Measurements from ENCODE around the gene IER3IP1. TPM values are rescaled to one million over a fixed set of nuclear protein-coding genes. Genes with fewer than 3 reads are reported as not detected.
"Not testable (repeated sequence)": the region's sequence is repeated elsewhere in the genome, so short reads cannot be mapped to it uniquely, and the experiment has no call there.

Gene IER3IP1
- total RNA-seq, 1 experiment from 2014 or later: 14.1 TPM

- Mint-ChIP-seq H3K9me3 (ENCODE audit: unreplicated experiment) (no peaks in the 10 kb centered on the region), H3K4me1 (ENCODE audit: insufficient read depth, unreplicated experiment) (no peaks in the 10 kb centered on the region), H3K27ac (ENCODE audit: low read depth, unreplicated experiment) (no peak overlapping the region), H3K27me3 (ENCODE audit: insufficient read depth, unreplicated experiment) (peaks cover 61% of the 10 kb centered on the region), H3K4me3 (ENCODE audit: unreplicated experiment) (no peak overlapping the region), H3K36me3 (ENCODE audit: insufficient read depth, unreplicated experiment) (no peaks in the 10 kb centered on the region)
- ChIA-PET CTCF (interaction anchor here (0.9 to 6.8 kb wide), 3 partner anchors 12 to 39 kb away, joined by 3 to 60 read pairs (median 5); no protein-coding TSS in a partner anchor), POLR2A (interaction anchor here (1.1 kb wide), 1 partner anchor 13 kb away, joined by 3 read pairs; no protein-coding TSS in a partner anchor)
- no peak for TF ChIP-seq CTCF (IDR thresholded peaks at IDR 0.05; ENCODE audit: unreplicated experiment)
- BruUV-seq (replicated peaks): no TSS peak
- DNase-seq (ENCODE audit: unreplicated experiment): peak; percentile 62
- intact Hi-C loops (cut with micrococcal nuclease): no loop called here
Observed at GRCh38 chr18:47191961-47192360, 15.8 kb upstream of the IER3IP1 start.

DNA sequence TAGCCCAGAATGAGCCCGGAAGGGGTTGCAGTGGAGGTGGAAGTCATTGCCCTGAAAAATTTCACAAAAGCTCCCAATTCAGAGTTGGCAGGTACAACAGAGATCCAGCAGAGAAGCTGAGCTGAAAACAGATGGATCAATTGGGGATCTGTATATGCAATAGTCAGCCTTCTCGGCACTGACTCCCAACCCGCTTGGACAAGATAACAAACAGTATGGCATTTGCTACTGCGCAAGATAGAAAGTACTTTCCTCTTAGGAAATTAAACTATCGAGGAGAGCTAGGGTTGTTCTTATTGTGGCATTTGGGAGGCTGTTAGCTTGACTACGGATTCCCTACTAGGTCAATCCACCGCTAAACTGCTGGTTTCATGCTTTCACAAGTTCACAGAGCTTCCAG is 11.6 kb upstream of the IER3IP1 start:
- DNase-seq (ENCODE audit: unreplicated experiment): no peak
- H3K9me3 Mint-ChIP-seq (ENCODE audit: unreplicated experiment): no peaks in the 10 kb centered on the region
- ChIA-PET CTCF (interaction anchor here (0.9 to 1.8 kb wide), 4 partner anchors 17 to 88 kb away, joined by 3 to 5 read pairs (median 4); no protein-coding TSS in a partner anchor), POLR2A (interaction anchor here (0.7 kb wide), 1 partner anchor 37 kb away, joined by 3 read pairs; no protein-coding TSS in a partner anchor)
- H3K27ac Mint-ChIP-seq (ENCODE audit: low read depth, unreplicated experiment): no peak overlapping the region
- H3K4me3 Mint-ChIP-seq (ENCODE audit: unreplicated experiment): no peak overlapping the region
- no peaks in the 10 kb centered on the region for H3K36me3 Mint-ChIP-seq (ENCODE audit: insufficient read depth, unreplicated experiment)
- H3K27me3 Mint-ChIP-seq (ENCODE audit: insufficient read depth, unreplicated experiment): peaks cover 28% of the 10 kb centered on the region
- no peak for TF ChIP-seq CTCF (IDR thresholded peaks at IDR 0.05; ENCODE audit: unreplicated experiment)
- H3K4me1 Mint-ChIP-seq (ENCODE audit: insufficient read depth, unreplicated experiment): peaks cover 6% of the 10 kb centered on the region
- intact Hi-C loops (cut with micrococcal nuclease): no loop called here
- BruUV-seq (replicated peaks): no TSS peak

- intact Hi-C loops (cut with micrococcal nuclease): no loop called here
- H3K4me1 Mint-ChIP-seq (ENCODE audit: insufficient read depth, unreplicated experiment): peaks cover 6% of the 10 kb centered on the region
- no TSS peak for BruUV-seq (replicated peaks)
- H3K9me3 Mint-ChIP-seq (ENCODE audit: unreplicated experiment): no peaks in the 10 kb centered on the region
- peak; percentile 78 for DNase-seq (ENCODE audit: unreplicated experiment)
- ChIA-PET POLR2A (interaction anchor here (1.0 to 1.9 kb wide), 3 partner anchors 17 to 35 kb away, joined by 3 to 11 read pairs (median 3); no protein-coding TSS in a partner anchor), CTCF (interaction anchor here (0.7 to 1.5 kb wide), 5 partner anchors 11 to 31 kb away, joined by 3 to 7 read pairs (median 4); no protein-coding TSS in a partner anchor)
- no peak overlapping the region for H3K4me3 Mint-ChIP-seq (ENCODE audit: unreplicated experiment)
- H3K27me3 Mint-ChIP-seq (ENCODE audit: insufficient read depth, unreplicated experiment): peaks cover 18% of the 10 kb centered on the region
- H3K27ac Mint-ChIP-seq (ENCODE audit: low read depth, unreplicated experiment): peak overlapping the region; percentile 69
- no peaks in the 10 kb centered on the region for H3K36me3 Mint-ChIP-seq (ENCODE audit: insufficient read depth, unreplicated experiment)
- TF ChIP-seq CTCF (IDR thresholded peaks at IDR 0.05; ENCODE audit: unreplicated experiment): no peak
Observed at GRCh38 chr18:47184419-47185050, 8.4 kb upstream of the IER3IP1 start.

- H3K27ac Mint-ChIP-seq (ENCODE audit: low read depth, unreplicated experiment); POLR2A ChIA-PET; intact Hi-C loops (cut with micrococcal nuclease); H3K4me3 Mint-ChIP-seq (ENCODE audit: unreplicated experiment); H3K36me3 Mint-ChIP-seq (ENCODE audit: insufficient read depth, unreplicated experiment); H3K4me1 Mint-ChIP-seq (ENCODE audit: insufficient read depth, unreplicated experiment); H3K9me3 Mint-ChIP-seq (ENCODE audit: unreplicated experiment); BruUV-seq (replicated peaks); H3K27me3 Mint-ChIP-seq (ENCODE audit: insufficient read depth, unreplicated experiment); DNase-seq (ENCODE audit: unreplicated experiment); CTCF ChIA-PET: not testable (repeated sequence)
Observed at GRCh38 chr18:47182156-47182555, 6.0 kb upstream of the IER3IP1 start.
